Effector memory CD8-positive, alpha-beta T cell (primary cell): Measurements from ENCODE around the gene FNIP1.
A peak's percentile ranks its signal among the peaks of the same experiment; 100 is the strongest.
"Not testable (repeated sequence)": the region's sequence is repeated elsewhere in the genome, so short reads cannot be mapped to it uniquely, and the experiment has no call there.

Source experiments
- ATAC-seq: fragments of 150-1000 bp; cut with Tn5 transposase; replicated peaks from 2 replicates; pipeline ENCODE4 v1.10.0; 2021; ENCODE audit warnings: mild to moderate bottlenecking, moderate library complexity
- DNase-seq, 3 experiments: peaks; one replicate each; pipeline ENCODE4 v3.0.0; 2021
- H3K27ac Mint-ChIP-seq, 2 donors: one replicate each; pipeline ENCODE4 v1.8.0; 2022; ENCODE audit warnings: mild to moderate bottlenecking in 2 of 2, mixed read lengths in 2 of 2, moderate library complexity in 2 of 2
- H3K27me3 Mint-ChIP-seq, 2 donors: one replicate each; pipeline ENCODE4 v1.8.0; 2022; ENCODE audit warnings: mixed read lengths in 2 of 2
- H3K36me3 Mint-ChIP-seq: one replicate; pipeline ENCODE4 v1.8.0; 2022; ENCODE audit warnings: mild to moderate bottlenecking, moderate library complexity, mixed read lengths; ENCODE audit not compliant: insufficient read depth
- H3K4me1 Mint-ChIP-seq, 2 donors: one replicate each; pipeline ENCODE4 v1.8.0; 2022; ENCODE audit warnings: low read depth in 2 of 2, mixed read lengths in 2 of 2
- H3K4me3 Mint-ChIP-seq, 2 donors: one replicate each; pipeline ENCODE4 v1.8.0; 2022; ENCODE audit warnings: mild to moderate bottlenecking in 2 of 2, mixed read lengths in 2 of 2, moderate library complexity in 2 of 2
- H3K9me3 Mint-ChIP-seq, 2 donors: one replicate each; pipeline ENCODE4 v1.8.0; 2022; ENCODE audit warnings: mixed read lengths in 2 of 2

The FNIP1 gene

GRCh38 chr5:131778141-131778540, 18.7 kb downstream of the FNIP1 start:
- not testable (repeated sequence) for ATAC-seq, H3K36me3 Mint-ChIP-seq, DNase-seq

GRCh38 chr5:131776450-131776849, 20.4 kb downstream of the FNIP1 start:
- Mint-ChIP-seq H3K27ac (no peak overlapping the region), H3K9me3 (no peaks in the 10 kb centered on the region), H3K4me1 (peaks cover 11 to 14% of the 10 kb centered on the region in 2 donors), H3K27me3 (no peaks in the 10 kb centered on the region), H3K36me3 (no peaks in the 10 kb centered on the region), H3K4me3 (no peak overlapping the region)
- DNase-seq (no peak), ATAC-seq (no peak)

More at GRCh38 chr5:131778141-131778540, 18.7 kb downstream of the FNIP1 start:
- not testable (repeated sequence) for H3K4me3 Mint-ChIP-seq, H3K27me3 Mint-ChIP-seq, H3K27ac Mint-ChIP-seq, H3K9me3 Mint-ChIP-seq
- H3K4me1 Mint-ChIP-seq = peaks cover 19 to 27% of the 10 kb centered on the region in 2 donors

- H3K9me3 Mint-ChIP-seq = no peaks in the 10 kb centered on the region
- no peak overlapping the region for H3K4me3 Mint-ChIP-seq
- no peaks in the 10 kb centered on the region for H3K36me3 Mint-ChIP-seq
- H3K27me3 Mint-ChIP-seq = no peaks in the 10 kb centered on the region
- DNase-seq (no peak), ATAC-seq (no peak)
- H3K4me1 Mint-ChIP-seq = peaks cover 11 to 14% of the 10 kb centered on the region in 2 donors
- H3K27ac Mint-ChIP-seq = no peak overlapping the region
Observed at GRCh38 chr5:131774652-131775367, 22.0 kb downstream of the FNIP1 start.

GRCh38 chr5:131773805-131774204, 23.0 kb downstream of the FNIP1 start:
- no peak overlapping the region for H3K27ac Mint-ChIP-seq
- DNase-seq (no peak), ATAC-seq (no peak)
- H3K9me3 Mint-ChIP-seq = no peaks in the 10 kb centered on the region
- H3K27me3 Mint-ChIP-seq = no peaks in the 10 kb centered on the region
- no peak overlapping the region for H3K4me3 Mint-ChIP-seq
- H3K36me3 Mint-ChIP-seq = no peaks in the 10 kb centered on the region
- peaks cover 16 to 17% of the 10 kb centered on the region in 2 donors for H3K4me1 Mint-ChIP-seq

GRCh38 chr5:131771692-131772091, 25.1 kb downstream of the FNIP1 start:
- H3K4me3 Mint-ChIP-seq = no peak overlapping the region
- no peaks in the 10 kb centered on the region for H3K36me3 Mint-ChIP-seq
- peaks cover 12 to 14% of the 10 kb centered on the region in 2 donors for H3K4me1 Mint-ChIP-seq
- no peaks in the 10 kb centered on the region for H3K9me3 Mint-ChIP-seq
- no peaks in the 10 kb centered on the region for H3K27me3 Mint-ChIP-seq
- DNase-seq (no peak), ATAC-seq (no peak)
- H3K27ac Mint-ChIP-seq = no peak overlapping the region

GRCh38 chr5:131769961-131770360, 26.9 kb downstream of the FNIP1 start:
- Mint-ChIP-seq H3K27me3 (no peaks in the 10 kb centered on the region), H3K27ac (no peak overlapping the region), H3K4me3 (no peak overlapping the region), H3K36me3 (peaks cover 3% of the 10 kb centered on the region), H3K9me3 (no peaks in the 10 kb centered on the region), H3K4me1 (peaks cover 16 to 18% of the 10 kb centered on the region in 2 donors)
- DNase-seq (no peak), ATAC-seq (no peak)

- H3K36me3 Mint-ChIP-seq = peaks cover 3% of the 10 kb centered on the region
- ATAC-seq (no peak), DNase-seq (no peak)
- H3K27ac Mint-ChIP-seq = no peak overlapping the region
- H3K27me3 Mint-ChIP-seq = no peaks in the 10 kb centered on the region
- peaks cover 16 to 18% of the 10 kb centered on the region in 2 donors for H3K4me1 Mint-ChIP-seq
- H3K4me3 Mint-ChIP-seq = no peak overlapping the region
- no peaks in the 10 kb centered on the region for H3K9me3 Mint-ChIP-seq
Observed at GRCh38 chr5:131769336-131769735, 27.5 kb downstream of the FNIP1 start.

GRCh38 chr5:131767891-131768290, 28.9 kb downstream of the FNIP1 start:
- no peaks in the 10 kb centered on the region for H3K27me3 Mint-ChIP-seq
- no peak overlapping the region for H3K4me3 Mint-ChIP-seq
- no peaks in the 10 kb centered on the region for H3K9me3 Mint-ChIP-seq
- H3K4me1 Mint-ChIP-seq = peaks cover 17 to 18% of the 10 kb centered on the region in 2 donors
- no peak for DNase-seq
- no peak for ATAC-seq
- H3K27ac Mint-ChIP-seq = no peak overlapping the region
- peaks cover 3% of the 10 kb centered on the region for H3K36me3 Mint-ChIP-seq

GRCh38 chr5:131766689-131767088, 30.1 kb downstream of the FNIP1 start:
- DNase-seq = no peak
- Mint-ChIP-seq H3K4me1 (peaks cover 19 to 28% of the 10 kb centered on the region in 2 donors), H3K36me3 (peaks cover 3% of the 10 kb centered on the region), H3K9me3 (peaks cover 0 to 2% of the 10 kb centered on the region in 2 donors), H3K4me3 (no peak overlapping the region), H3K27ac (peak overlapping the region in 1 of 2 donors; percentile 39), H3K27me3 (no peaks in the 10 kb centered on the region)
- no peak for ATAC-seq

GRCh38 chr5:131765261-131765660, 31.6 kb downstream of the FNIP1 start:
- Mint-ChIP-seq H3K27me3 (no peaks in the 10 kb centered on the region), H3K9me3 (peaks cover 0 to 2% of the 10 kb centered on the region in 2 donors), H3K36me3 (peaks cover 3% of the 10 kb centered on the region), H3K27ac (peak overlapping the region in 1 of 2 donors; percentile 2), H3K4me3 (no peak overlapping the region), H3K4me1 (peaks cover 19 to 32% of the 10 kb centered on the region in 2 donors)
- no peak for ATAC-seq
- no peak for DNase-seq

- ATAC-seq (no peak), DNase-seq (no peak)
- Mint-ChIP-seq H3K36me3 (peaks cover 3% of the 10 kb centered on the region), H3K27ac (no peak overlapping the region), H3K4me3 (no peak overlapping the region), H3K27me3 (no peaks in the 10 kb centered on the region), H3K4me1 (peaks cover 20 to 29% of the 10 kb centered on the region in 2 donors), H3K9me3 (peaks cover 0 to 2% of the 10 kb centered on the region in 2 donors)
Observed at GRCh38 chr5:131763968-131764367, 32.8 kb downstream of the FNIP1 start.

GRCh38 chr5:131760793-131761192, 36.0 kb downstream of the FNIP1 start:
- ATAC-seq = no peak
- no peak for DNase-seq
- H3K9me3 Mint-ChIP-seq = peaks cover 0 to 2% of the 10 kb centered on the region in 2 donors
- no peak overlapping the region for H3K4me3 Mint-ChIP-seq
- no peaks in the 10 kb centered on the region for H3K36me3 Mint-ChIP-seq
- H3K27ac Mint-ChIP-seq = no peak overlapping the region
- no peaks in the 10 kb centered on the region for H3K27me3 Mint-ChIP-seq
- peaks cover 20 to 36% of the 10 kb centered on the region in 2 donors for H3K4me1 Mint-ChIP-seq

- no peak for DNase-seq
- Mint-ChIP-seq H3K36me3 (no peaks in the 10 kb centered on the region), H3K27me3 (no peaks in the 10 kb centered on the region), H3K9me3 (peaks cover 0 to 2% of the 10 kb centered on the region in 2 donors), H3K4me1 (peaks cover 20 to 39% of the 10 kb centered on the region in 2 donors), H3K4me3 (no peak overlapping the region), H3K27ac (no peak overlapping the region)
- ATAC-seq = no peak
Observed at GRCh38 chr5:131759704-131760103, 37.1 kb downstream of the FNIP1 start.

- peak overlapping the region; percentile 0 to 1 for H3K4me3 Mint-ChIP-seq
- H3K4me1 Mint-ChIP-seq = peaks cover 24 to 42% of the 10 kb centered on the region in 2 donors
- no peak for ATAC-seq
- peaks cover 0 to 2% of the 10 kb centered on the region in 2 donors for H3K9me3 Mint-ChIP-seq
- DNase-seq = no peak
- no peaks in the 10 kb centered on the region for H3K27me3 Mint-ChIP-seq
- H3K36me3 Mint-ChIP-seq = no peaks in the 10 kb centered on the region
- peak overlapping the region; percentile 4 for H3K27ac Mint-ChIP-seq
Observed at GRCh38 chr5:131758520-131758900, 38.3 kb downstream of the FNIP1 start.
